ENCODE data around the gene SF1.

SF1 gene

DNA sequence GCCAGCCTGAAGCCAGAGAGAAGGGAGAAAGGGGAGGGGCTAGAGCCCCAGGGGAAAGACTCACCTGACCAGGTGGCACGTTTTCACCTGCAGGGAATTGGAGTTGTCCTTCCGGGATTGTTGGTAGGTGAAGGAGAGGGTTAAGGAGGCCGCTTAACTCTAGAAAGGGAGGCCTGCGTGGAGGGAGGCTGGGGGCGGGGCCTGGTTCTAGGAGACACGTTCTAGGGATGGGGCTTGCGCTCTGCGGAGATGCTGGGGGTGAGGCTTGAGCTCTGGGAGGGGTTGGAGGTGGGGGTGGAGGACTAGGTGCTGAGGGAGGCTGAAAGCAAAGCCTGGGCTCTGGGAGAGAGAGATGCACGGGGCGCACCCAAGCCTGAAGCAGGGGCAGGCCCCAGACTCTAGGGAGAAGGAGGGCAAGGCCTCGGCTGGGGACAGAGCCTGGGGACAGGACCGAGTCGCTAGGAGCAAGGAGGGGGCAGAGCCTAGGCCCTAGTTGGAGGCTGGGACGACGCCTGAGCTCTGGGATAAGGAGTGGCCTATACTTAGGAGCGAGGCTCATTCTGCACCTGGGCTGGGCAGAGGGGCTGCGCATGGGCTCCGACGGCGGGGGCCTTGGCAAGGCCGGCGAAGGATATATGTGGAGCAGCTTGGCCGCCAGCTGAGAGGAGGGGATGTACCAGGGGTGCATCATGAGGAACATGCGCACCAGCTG, 36.8 kb downstream of the SF1 start:
- H3K36me3 ChIP-seq (ENCODE audit: control insufficient read depth, insufficient read depth, low read length, severe bottlenecking): no peaks in the 10 kb centered on the region
- peaks cover 28% of the 10 kb centered on the region for H3K4me1 ChIP-seq (ENCODE audit: control insufficient read depth, insufficient read depth, low read length)
- no peak overlapping the region for H3K4me3 ChIP-seq (ENCODE audit: low read length)
- H3K9ac ChIP-seq (ENCODE audit: low read length): no peak overlapping the region
- H3K27me3 ChIP-seq (replicated peaks; ENCODE audit: control insufficient read depth, insufficient read depth, low read length): peaks cover 44% of the 10 kb centered on the region
- no peaks in the 10 kb centered on the region for H3K9me3 ChIP-seq (ENCODE audit: control insufficient read depth, low read length)
- DNase-seq (ENCODE audit: low read depth): no peak

- Histone ChIP-seq H3K4me1 (ENCODE audit: control insufficient read depth, insufficient read depth, low read length) (peaks cover 23% of the 10 kb centered on the region), H3K36me3 (ENCODE audit: control insufficient read depth, insufficient read depth, low read length, severe bottlenecking) (no peaks in the 10 kb centered on the region), H3K27me3 (replicated peaks; ENCODE audit: control insufficient read depth, insufficient read depth, low read length) (peaks cover 54% of the 10 kb centered on the region), H3K9me3 (ENCODE audit: control insufficient read depth, low read length) (no peaks in the 10 kb centered on the region), H3K4me3 (ENCODE audit: low read length) (no peak overlapping the region), H3K9ac (ENCODE audit: low read length) (no peak overlapping the region)
- DNase-seq (ENCODE audit: low read depth): no peak
Measured at GRCh38 chr11:64739871-64740270, 38.5 kb downstream of the SF1 start.

DNA sequence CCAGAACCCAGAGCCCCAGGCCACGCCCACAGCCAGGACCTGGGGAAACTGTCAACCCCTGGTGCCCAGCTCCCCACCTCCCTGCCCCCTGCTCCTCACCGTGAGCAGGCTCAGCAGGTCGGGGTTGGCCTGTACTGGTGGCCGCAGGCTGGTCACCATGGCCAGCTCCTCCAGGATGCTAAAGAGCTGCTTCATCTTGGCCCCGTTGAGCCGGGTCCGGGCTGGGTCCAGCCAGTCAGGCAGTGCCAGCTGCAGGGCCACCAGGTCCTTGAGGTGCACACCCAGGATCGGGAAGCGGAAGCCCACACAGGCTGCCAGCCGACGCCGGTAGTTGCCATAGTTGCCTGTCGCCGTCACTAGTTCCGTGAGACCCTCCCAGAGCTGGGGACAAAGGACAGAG, 41.7 kb downstream of the SF1 start:
- Histone ChIP-seq H3K9me3 (ENCODE audit: control insufficient read depth, low read length) (no peaks in the 10 kb centered on the region), H3K4me3 (ENCODE audit: low read length) (no peak overlapping the region), H3K9ac (ENCODE audit: low read length) (no peak overlapping the region), H3K36me3 (ENCODE audit: control insufficient read depth, insufficient read depth, low read length, severe bottlenecking) (no peaks in the 10 kb centered on the region), H3K4me1 (ENCODE audit: control insufficient read depth, insufficient read depth, low read length) (peaks cover 6% of the 10 kb centered on the region), H3K27me3 (replicated peaks; ENCODE audit: control insufficient read depth, insufficient read depth, low read length) (peaks cover 40% of the 10 kb centered on the region)
- DNase-seq (ENCODE audit: low read depth): no peak

GRCh38 chr11:64735725-64736259, 42.5 kb downstream of the SF1 start:
- Histone ChIP-seq H3K27me3 (replicated peaks; ENCODE audit: control insufficient read depth, insufficient read depth, low read length) (peaks cover 35% of the 10 kb centered on the region), H3K9me3 (ENCODE audit: control insufficient read depth, low read length) (no peaks in the 10 kb centered on the region), H3K4me1 (ENCODE audit: control insufficient read depth, insufficient read depth, low read length) (peaks cover 6% of the 10 kb centered on the region), H3K4me3 (ENCODE audit: low read length) (no peak overlapping the region), H3K9ac (ENCODE audit: low read length) (no peak overlapping the region), H3K36me3 (ENCODE audit: control insufficient read depth, insufficient read depth, low read length, severe bottlenecking) (no peaks in the 10 kb centered on the region)
- DNase-seq (ENCODE audit: low read depth): no peak

DNA sequence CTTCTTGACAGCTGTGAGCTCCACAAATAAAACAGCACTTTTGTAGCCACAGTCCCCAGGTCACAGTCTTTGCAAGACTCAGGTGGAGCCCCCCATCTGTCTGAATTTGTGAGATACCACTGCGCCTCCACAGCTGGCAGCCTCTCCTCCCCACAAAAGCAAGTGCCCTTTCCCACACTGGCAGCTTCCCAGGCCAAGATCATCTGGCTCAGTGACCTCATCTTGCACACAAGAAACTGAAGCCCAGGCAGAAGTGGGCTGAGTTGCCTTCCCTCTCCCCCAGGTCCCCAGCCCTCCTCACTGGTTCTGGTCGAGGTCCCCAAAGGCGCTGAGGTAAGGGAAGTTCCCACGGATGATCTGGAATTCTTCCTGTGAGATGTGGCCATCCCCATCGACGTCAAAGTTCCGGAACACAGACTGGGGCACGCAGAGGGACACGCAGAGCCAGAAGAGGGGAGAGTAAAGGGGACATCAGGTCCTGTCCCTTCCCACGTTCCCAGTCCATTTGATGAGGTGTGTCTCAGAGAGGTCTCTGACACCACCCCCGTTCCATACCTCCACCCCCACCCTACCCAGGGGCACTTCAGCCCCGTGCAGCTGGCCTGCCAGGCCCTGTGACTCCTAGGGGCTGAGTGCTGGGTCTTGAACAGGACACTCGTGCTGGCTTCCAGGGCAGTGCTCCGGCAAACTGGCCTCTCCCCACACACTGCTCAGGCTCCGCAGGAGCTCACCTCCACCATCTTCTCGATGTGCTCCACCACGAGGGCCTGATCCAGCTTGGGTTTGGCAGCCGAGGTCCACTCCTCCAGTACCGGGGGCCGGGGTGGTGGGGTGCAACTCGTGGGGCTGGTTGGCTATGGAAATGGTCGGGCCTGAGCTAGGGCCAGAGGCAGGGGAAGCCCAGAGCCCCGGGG, 43.3 kb downstream of the SF1 start:
- no peak for DNase-seq (ENCODE audit: low read depth)
- no peaks in the 10 kb centered on the region for H3K36me3 ChIP-seq (ENCODE audit: control insufficient read depth, insufficient read depth, low read length, severe bottlenecking)
- peaks cover 35% of the 10 kb centered on the region for H3K27me3 ChIP-seq (replicated peaks; ENCODE audit: control insufficient read depth, insufficient read depth, low read length)
- no peak overlapping the region for H3K4me3 ChIP-seq (ENCODE audit: low read length)
- peaks cover 6% of the 10 kb centered on the region for H3K4me1 ChIP-seq (ENCODE audit: control insufficient read depth, insufficient read depth, low read length)
- no peaks in the 10 kb centered on the region for H3K9me3 ChIP-seq (ENCODE audit: control insufficient read depth, low read length)
- no peak overlapping the region for H3K9ac ChIP-seq (ENCODE audit: low read length)

DNA sequence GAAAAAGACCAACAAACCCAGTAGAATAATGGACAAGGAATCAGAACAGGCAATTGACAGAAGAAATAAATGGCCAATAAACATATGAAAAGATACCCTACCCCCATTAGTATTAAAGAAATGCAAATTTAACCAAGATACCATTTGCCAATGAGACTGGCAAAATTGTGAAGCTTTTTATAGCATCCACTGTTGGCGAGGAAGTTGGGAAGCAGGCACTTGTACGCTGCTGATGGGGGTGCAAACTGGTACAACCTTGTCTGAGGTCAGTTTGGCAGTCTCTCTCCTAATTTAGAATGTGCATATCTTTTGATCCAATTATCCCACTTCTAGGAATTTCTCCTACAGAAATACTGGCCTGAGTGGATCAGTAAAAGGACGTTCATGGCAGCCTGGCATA, 46.7 kb downstream of the SF1 start:
- Histone ChIP-seq H3K27me3 (replicated peaks; ENCODE audit: control insufficient read depth, insufficient read depth, low read length) (peaks cover 29% of the 10 kb centered on the region), H3K4me1 (ENCODE audit: control insufficient read depth, insufficient read depth, low read length) (peaks cover 6% of the 10 kb centered on the region), H3K4me3 (ENCODE audit: low read length) (no peak overlapping the region), H3K9ac (ENCODE audit: low read length) (no peak overlapping the region), H3K36me3 (ENCODE audit: control insufficient read depth, insufficient read depth, low read length, severe bottlenecking) (no peaks in the 10 kb centered on the region), H3K9me3 (ENCODE audit: control insufficient read depth, low read length) (no peaks in the 10 kb centered on the region)
- no peak for DNase-seq (ENCODE audit: low read depth)

DNA sequence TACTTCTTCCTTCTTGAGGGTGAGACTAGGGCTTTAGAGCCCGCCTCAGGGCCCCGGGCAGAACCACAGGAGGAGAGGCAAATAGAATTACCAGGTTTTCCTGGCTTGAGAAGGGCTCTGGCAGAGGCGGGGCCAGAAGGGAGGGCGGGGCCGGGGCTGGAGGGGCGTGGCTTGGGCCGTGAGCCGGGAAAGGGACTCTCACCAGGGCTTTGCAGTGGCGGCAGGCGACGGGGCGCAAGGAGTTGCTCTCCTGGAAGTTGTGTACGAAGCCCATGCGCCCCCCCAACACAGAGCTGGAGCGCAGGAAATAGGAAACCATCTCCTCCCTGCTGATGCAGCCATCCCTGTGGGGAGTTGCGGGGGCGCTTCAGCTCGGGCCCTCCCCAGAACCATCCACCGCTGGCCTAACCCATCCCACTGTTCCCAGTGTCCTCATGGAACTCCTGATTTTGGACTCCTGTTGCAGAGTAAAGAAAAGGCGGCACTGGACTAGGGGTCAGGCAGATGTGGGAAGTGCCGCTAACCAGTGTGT, 48.4 kb downstream of the SF1 start:
- Histone ChIP-seq H3K9me3 (ENCODE audit: control insufficient read depth, low read length) (no peaks in the 10 kb centered on the region), H3K36me3 (ENCODE audit: control insufficient read depth, insufficient read depth, low read length, severe bottlenecking) (no peaks in the 10 kb centered on the region), H3K9ac (ENCODE audit: low read length) (no peak overlapping the region), H3K4me3 (ENCODE audit: low read length) (no peak overlapping the region), H3K4me1 (ENCODE audit: control insufficient read depth, insufficient read depth, low read length) (peaks cover 3% of the 10 kb centered on the region), H3K27me3 (replicated peaks; ENCODE audit: control insufficient read depth, insufficient read depth, low read length) (peaks cover 19% of the 10 kb centered on the region)
- DNase-seq (ENCODE audit: low read depth): peak; percentile 15

DNA sequence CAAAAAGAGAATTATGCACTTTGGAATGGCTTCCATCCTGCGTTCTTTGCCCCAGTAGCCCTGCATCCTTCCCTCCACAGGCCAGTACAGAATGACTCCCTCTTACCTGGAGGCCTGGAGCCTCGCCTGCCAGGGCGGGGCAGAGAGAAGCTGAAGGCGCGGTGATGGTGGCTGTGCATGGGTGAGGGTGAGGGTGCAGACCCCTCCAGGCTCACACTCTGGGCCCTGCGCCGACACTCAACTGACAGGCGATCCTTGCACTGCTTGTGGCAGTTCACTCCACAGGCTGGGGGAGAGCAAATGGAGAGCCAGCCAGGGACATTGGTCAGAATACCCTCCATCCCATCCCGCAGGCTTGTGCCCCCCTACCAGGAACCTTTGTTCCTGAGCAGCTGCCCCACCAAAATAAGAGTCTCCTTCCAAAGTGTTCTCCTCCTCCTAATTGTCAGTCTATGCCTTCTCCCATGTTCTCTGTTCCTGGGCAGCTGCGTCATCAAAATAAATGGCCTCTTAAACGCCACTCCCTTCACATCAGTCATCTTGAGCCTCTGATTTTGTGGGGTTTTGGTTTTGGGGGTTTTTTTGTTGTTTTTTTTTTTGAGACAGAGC, 49.5 kb downstream of the SF1 start:
- H3K27me3 ChIP-seq (replicated peaks; ENCODE audit: control insufficient read depth, insufficient read depth, low read length): peaks cover 25% of the 10 kb centered on the region
- H3K4me3 ChIP-seq (ENCODE audit: low read length): no peak overlapping the region
- DNase-seq (ENCODE audit: low read depth): no peak
- no peaks in the 10 kb centered on the region for H3K4me1 ChIP-seq (ENCODE audit: control insufficient read depth, insufficient read depth, low read length)
- H3K9me3 ChIP-seq (ENCODE audit: control insufficient read depth, low read length): no peaks in the 10 kb centered on the region
- no peaks in the 10 kb centered on the region for H3K36me3 ChIP-seq (ENCODE audit: control insufficient read depth, insufficient read depth, low read length, severe bottlenecking)
- H3K9ac ChIP-seq (ENCODE audit: low read length): no peak overlapping the region

DNA sequence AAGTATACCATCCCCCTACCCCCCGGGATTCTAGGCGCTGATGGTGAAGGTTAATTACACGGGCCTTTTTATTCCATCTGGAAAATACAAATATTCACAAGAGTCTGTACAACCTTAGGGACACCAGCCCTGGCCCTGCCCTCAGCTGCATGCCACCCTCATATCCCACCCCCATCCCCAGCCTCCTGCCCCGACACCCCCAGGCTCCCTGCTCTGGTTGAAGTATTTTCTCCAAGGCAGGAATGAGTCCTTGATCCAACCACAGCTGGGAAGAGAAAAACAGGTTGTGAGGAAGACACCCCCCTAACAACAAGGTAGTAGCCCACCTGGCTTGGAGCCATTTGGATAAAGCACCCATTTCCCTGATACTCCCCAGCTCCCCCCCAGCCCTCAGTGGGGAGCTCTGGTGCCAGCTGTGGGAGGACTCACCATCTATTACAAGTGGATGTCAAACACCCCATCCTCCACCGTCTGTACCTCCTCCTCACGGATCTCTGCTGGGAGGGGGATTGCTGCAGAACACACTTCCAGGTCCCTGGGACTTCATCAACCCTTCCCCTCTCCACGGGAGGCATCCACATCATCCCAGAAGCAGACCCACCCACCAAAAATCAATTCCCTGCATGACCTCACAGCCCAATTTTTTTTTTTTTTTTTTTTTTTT, 51.3 kb downstream of the SF1 start:
- no peak for DNase-seq (ENCODE audit: low read depth)
- H3K36me3 ChIP-seq (ENCODE audit: control insufficient read depth, insufficient read depth, low read length, severe bottlenecking): no peaks in the 10 kb centered on the region
- no peaks in the 10 kb centered on the region for H3K9me3 ChIP-seq (ENCODE audit: control insufficient read depth, low read length)
- H3K27me3 ChIP-seq (replicated peaks; ENCODE audit: control insufficient read depth, insufficient read depth, low read length): peaks cover 30% of the 10 kb centered on the region
- no peak overlapping the region for H3K4me3 ChIP-seq (ENCODE audit: low read length)
- H3K4me1 ChIP-seq (ENCODE audit: control insufficient read depth, insufficient read depth, low read length): no peaks in the 10 kb centered on the region
- no peak overlapping the region for H3K9ac ChIP-seq (ENCODE audit: low read length)

GRCh38 chr11:64726211-64726641, 52.1 kb downstream of the SF1 start:
- Histone ChIP-seq H3K9me3 (ENCODE audit: control insufficient read depth, low read length) (no peaks in the 10 kb centered on the region), H3K36me3 (ENCODE audit: control insufficient read depth, insufficient read depth, low read length, severe bottlenecking) (no peaks in the 10 kb centered on the region), H3K27me3 (replicated peaks; ENCODE audit: control insufficient read depth, insufficient read depth, low read length) (peaks cover 33% of the 10 kb centered on the region), H3K4me1 (ENCODE audit: control insufficient read depth, insufficient read depth, low read length) (no peaks in the 10 kb centered on the region), H3K9ac (ENCODE audit: low read length) (no peak overlapping the region), H3K4me3 (ENCODE audit: low read length) (no peak overlapping the region)
- no peak for DNase-seq (ENCODE audit: low read depth)

All from adipocyte (in vitro differentiated cells).